NT2/D1 (cell line): ENCODE results near the gene GNB3.
"Not testable (repeated sequence)": the region's sequence is repeated elsewhere in the genome, so short reads cannot be mapped to it uniquely, and the experiment has no call there.

Source experiments
- DNase-seq: peaks from one replicate; pipeline ENCODE4 v3.0.0-alpha.2; 2011; ENCODE audit warnings: low read depth, low spot score
- H3K27me3 ChIP-seq: 2 replicates; pipeline ENCODE4 v1.6.0; 2011; ENCODE audit warnings: mild to moderate bottlenecking; ENCODE audit not compliant: insufficient read length, insufficient read depth
- H3K36me3 ChIP-seq: 2 replicates; pipeline ENCODE4 v1.6.1; 2011; ENCODE audit warnings: mild to moderate bottlenecking, low read length, mixed read lengths; ENCODE audit not compliant: insufficient read depth, insufficient read length
- H3K4me1 ChIP-seq: 2 replicates; pipeline ENCODE4 v1.5.1; 2011; ENCODE audit not compliant: insufficient read depth, insufficient read length
- H3K4me3 ChIP-seq: 2 replicates; pipeline ENCODE4 v1.5.1; 2011; ENCODE audit warnings: low read depth; ENCODE audit not compliant: insufficient read length
- H3K9ac ChIP-seq: 2 replicates; pipeline ENCODE4 v1.6.0; 2011; ENCODE audit warnings: low read depth; ENCODE audit not compliant: insufficient read length
- H3K9me3 ChIP-seq: 2 replicates; pipeline ENCODE4 v1.5.1; 2011; ENCODE audit warnings: mild to moderate bottlenecking, low read length; ENCODE audit not compliant: insufficient read depth
- SUZ12 ChIP-seq: IDR thresholded peaks from 2 replicates; pipeline ENCODE4 v1.6.1; 2011; ENCODE audit not compliant: insufficient read length, insufficient read depth; ENCODE audit errors: extremely low read depth
- YY1 ChIP-seq: IDR thresholded peaks from 2 replicates; pipeline ENCODE4 v1.6.1; 2011; ENCODE audit not compliant: insufficient read length, insufficient read depth
- ZNF274 ChIP-seq: IDR thresholded peaks from 2 replicates; pipeline ENCODE4 v1.6.1; 2011; ENCODE audit warnings: mild to moderate bottlenecking, low read depth, low read length

The GNB3 gene

DNA sequence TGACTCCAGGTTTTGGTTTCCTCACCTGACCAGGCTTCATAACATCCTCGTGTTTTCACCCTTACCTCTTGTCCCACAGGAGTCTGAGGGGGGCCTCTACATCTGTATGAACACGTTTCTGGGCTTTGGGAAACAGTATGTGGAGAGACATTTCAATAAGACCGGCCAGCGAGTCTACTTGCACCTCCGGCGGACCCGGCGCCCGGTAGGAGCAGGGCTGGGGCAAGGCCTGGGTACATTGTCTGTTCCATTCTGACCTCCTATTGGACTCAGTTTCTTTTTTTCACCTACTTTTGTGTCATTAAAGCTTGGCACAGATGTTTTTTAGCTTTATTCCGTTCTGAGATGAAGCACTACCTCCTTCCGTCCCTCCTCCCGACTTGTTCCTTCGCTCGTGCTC is 14.6 kb downstream of the GNB3 start:
- Histone ChIP-seq H3K9ac (no peak overlapping the region), H3K27me3 (no peaks in the 10 kb centered on the region), H3K9me3 (no peaks in the 10 kb centered on the region), H3K36me3 (peaks cover 71% of the 10 kb centered on the region), H3K4me1 (peaks cover 9% of the 10 kb centered on the region), H3K4me3 (no peak overlapping the region)
- TF ChIP-seq SUZ12 (no peak), YY1 (no peak), ZNF274 (no peak)
- no peak for DNase-seq

- no peaks in the 10 kb centered on the region for H3K27me3 ChIP-seq
- peaks cover 98% of the 10 kb centered on the region for H3K36me3 ChIP-seq
- no peak for DNase-seq
- H3K4me3 ChIP-seq = no peak overlapping the region
- TF ChIP-seq SUZ12 (no peak), YY1 (no peak), ZNF274 (no peak)
- H3K4me1 ChIP-seq = peaks cover 5% of the 10 kb centered on the region
- H3K9me3 ChIP-seq = no peaks in the 10 kb centered on the region
- H3K9ac ChIP-seq = no peak overlapping the region
Measured at GRCh38 chr12:6858799-6859198, 18.1 kb downstream of the GNB3 start.

DNA sequence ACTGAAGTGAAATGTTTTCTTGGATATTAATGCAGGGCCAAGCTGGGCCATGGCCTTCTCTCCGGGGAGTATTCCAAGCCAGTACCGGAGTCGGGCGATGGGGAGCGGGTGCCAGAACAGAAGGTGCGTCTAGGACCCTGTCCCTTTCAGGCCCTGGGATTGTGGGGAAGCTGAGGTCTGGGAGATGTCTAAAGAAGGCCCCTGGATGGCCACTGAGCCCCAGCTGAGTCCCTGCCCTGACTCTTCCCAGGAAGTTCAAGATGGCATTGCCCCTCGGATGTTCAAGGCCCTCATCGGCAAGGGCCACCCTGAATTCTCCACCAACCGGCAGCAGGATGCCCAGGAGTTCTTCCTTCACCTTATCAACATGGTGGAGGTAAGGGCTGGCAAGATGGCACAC is 19.4 kb downstream of the GNB3 start:
- peaks cover 98% of the 10 kb centered on the region for H3K36me3 ChIP-seq
- no peak for DNase-seq
- TF ChIP-seq YY1 (no peak), SUZ12 (no peak), ZNF274 (no peak)
- no peaks in the 10 kb centered on the region for H3K9me3 ChIP-seq
- H3K4me3 ChIP-seq = no peak overlapping the region
- no peaks in the 10 kb centered on the region for H3K4me1 ChIP-seq
- H3K9ac ChIP-seq = no peak overlapping the region
- no peaks in the 10 kb centered on the region for H3K27me3 ChIP-seq

GRCh38 chr12:6860942-6861341 is 20.2 kb downstream of the GNB3 start:
- H3K9ac ChIP-seq = no peak overlapping the region
- peaks cover 5% of the 10 kb centered on the region for H3K4me1 ChIP-seq
- H3K9me3 ChIP-seq = no peaks in the 10 kb centered on the region
- H3K27me3 ChIP-seq = no peaks in the 10 kb centered on the region
- TF ChIP-seq YY1 = no peak
- no peak for TF ChIP-seq ZNF274
- TF ChIP-seq SUZ12 = no peak
- DNase-seq = no peak
- peaks cover 98% of the 10 kb centered on the region for H3K36me3 ChIP-seq
- H3K4me3 ChIP-seq = no peak overlapping the region

DNA sequence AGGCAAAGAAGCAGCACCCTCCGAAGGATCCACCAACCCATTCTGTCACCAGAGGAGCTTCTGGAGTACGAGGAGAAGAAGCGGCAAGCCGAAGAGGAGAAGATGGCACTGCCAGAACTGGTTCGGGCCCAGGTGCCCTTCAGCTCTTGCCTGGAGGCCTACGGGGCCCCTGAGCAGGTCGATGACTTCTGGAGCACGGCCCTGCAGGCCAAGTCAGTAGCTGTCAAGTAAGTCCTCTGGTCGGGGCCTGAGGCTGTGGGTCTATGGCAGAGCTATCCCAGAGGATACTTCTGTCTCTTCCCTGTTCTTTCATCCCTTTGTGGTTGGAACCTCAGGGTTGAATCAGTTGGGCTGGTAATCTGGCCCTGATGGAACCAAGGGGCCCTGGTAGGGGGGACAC is 20.7 kb downstream of the GNB3 start:
- no peaks in the 10 kb centered on the region for H3K27me3 ChIP-seq
- H3K4me1 ChIP-seq = peaks cover 9% of the 10 kb centered on the region
- DNase-seq = no peak
- TF ChIP-seq YY1 = no peak
- TF ChIP-seq SUZ12 = no peak
- no peak for TF ChIP-seq ZNF274
- no peak overlapping the region for H3K9ac ChIP-seq
- no peak overlapping the region for H3K4me3 ChIP-seq
- peaks cover 97% of the 10 kb centered on the region for H3K36me3 ChIP-seq
- no peaks in the 10 kb centered on the region for H3K9me3 ChIP-seq

DNA sequence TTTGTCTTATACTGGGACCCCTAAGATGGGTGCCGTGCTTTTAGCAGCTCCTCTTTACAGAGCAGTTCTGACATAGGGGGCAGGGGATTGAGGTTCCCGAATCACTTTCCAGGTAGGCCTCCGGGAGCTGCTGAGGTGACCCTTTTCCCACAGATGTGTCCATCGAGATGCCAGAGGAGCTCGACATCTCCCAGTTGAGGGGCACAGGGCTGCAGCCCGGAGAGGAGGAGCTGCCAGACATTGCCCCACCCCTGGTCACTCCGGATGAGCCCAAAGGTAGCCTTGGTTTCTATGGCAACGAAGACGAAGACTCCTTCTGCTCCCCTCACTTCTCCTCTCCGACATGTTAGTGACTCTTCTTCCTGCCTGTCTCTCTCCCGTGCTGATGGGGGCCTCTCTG is 22.3 kb downstream of the GNB3 start:
- DNase-seq = no peak
- Histone ChIP-seq H3K4me3 (no peak overlapping the region), H3K9me3 (no peaks in the 10 kb centered on the region), H3K4me1 (peaks cover 12% of the 10 kb centered on the region), H3K27me3 (no peaks in the 10 kb centered on the region), H3K36me3 (peaks cover 84% of the 10 kb centered on the region), H3K9ac (no peak overlapping the region)
- no peak for TF ChIP-seq SUZ12
- no peak for TF ChIP-seq ZNF274
- no peak for TF ChIP-seq YY1

DNA sequence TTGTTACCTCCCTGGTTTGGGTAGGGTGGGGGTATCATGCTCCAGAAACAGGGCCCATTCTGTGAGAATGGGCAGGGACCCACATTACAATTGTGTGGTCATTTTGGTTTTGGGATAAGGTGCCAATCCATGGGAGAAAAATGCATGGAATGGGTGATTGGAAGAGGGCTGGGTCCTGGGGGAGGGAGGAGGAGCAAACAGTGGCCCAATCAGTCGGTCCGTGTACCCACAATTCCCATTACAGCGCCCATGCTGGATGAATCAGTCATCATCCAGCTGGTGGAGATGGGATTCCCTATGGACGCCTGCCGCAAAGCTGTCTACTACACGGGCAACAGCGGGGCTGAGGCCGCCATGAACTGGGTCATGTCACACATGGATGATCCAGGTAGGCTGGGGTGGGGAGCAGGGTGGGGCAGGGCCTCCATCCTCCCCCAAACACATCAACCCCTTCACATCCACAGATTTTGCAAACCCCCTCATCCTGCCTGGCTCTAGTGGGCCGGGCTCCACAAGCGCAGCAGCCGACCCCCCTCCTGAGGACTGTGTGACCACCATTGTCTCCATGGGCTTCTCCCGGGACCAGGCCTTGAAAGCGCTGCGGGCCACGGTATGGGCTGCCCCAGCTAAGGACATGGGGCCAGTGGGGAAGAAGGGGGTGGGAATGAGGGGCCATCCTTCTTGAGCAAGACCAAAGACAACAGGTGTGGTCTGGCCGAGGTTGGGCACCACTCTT is 23.0 kb downstream of the GNB3 start:
- H3K27me3 ChIP-seq = no peaks in the 10 kb centered on the region
- H3K36me3 ChIP-seq = peaks cover 84% of the 10 kb centered on the region
- no peak for TF ChIP-seq YY1
- TF ChIP-seq SUZ12 = no peak
- no peak for TF ChIP-seq ZNF274

DNA sequence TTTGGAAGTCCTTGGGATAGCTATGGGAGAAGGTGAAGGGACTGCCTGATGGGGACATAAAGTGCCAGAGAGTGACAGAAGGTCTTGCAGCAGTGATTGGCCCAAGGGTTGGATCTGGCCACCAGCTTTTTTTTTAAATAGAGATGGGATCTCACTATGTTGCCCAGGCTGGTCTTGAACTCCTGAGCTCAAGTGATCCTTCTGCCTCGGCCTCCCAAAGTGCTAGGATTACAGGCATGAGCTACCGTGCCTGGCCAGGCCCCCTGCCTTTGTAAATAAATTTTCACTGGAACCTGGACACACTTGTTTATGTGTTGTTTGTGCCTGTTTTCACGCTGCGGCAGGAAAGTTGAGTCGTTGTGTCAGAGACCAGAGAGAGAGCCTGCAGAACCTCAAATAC is 24.6 kb downstream of the GNB3 start:
- H3K36me3 ChIP-seq = peaks cover 86% of the 10 kb centered on the region
- not testable (repeated sequence) for H3K9ac ChIP-seq, H3K4me3 ChIP-seq, H3K9me3 ChIP-seq, DNase-seq, H3K27me3 ChIP-seq
- H3K4me1 ChIP-seq = peaks cover 25% of the 10 kb centered on the region

More for the DNA sequence above, 23.0 kb downstream of the GNB3 start:
- Histone ChIP-seq H3K9me3 (no peaks in the 10 kb centered on the region), H3K4me1 (peaks cover 12% of the 10 kb centered on the region), H3K4me3 (no peak overlapping the region), H3K9ac (no peak overlapping the region)
- DNase-seq = no peak
